ENCODE measurements around the gene PTPRN2. TPM values are rescaled to one million over a fixed set of nuclear protein-coding genes. Genes with fewer than 3 reads are reported as not detected.

PTPRN2 gene
- total RNA-seq, 4 donors from 2014 or later, result 6.6 to 10.7 (median 8.2) TPM

DNA sequence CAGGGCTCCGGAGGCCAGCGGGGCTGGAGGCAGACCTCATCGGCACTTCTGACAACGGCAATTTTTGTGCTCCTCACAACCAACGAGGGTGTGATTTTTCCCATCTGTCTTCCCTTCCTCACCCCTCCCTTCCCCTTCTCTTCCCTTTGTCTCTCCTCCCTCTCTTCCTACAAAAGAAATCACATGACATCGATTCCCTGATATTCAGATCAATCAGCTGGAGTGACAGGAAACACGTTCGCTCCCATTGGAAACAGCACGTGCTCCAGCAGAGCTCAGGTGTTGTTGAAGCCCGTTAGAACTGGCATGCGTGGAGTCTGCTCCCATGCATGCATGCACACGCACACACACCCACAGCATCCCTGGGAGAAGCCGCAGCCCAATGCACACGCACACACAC lies 222.4 kb downstream of the PTPRN2 start:
- Histone ChIP-seq H3K4me3 (no peak overlapping the region), H3K4me1 (no peaks in the 10 kb centered on the region), H3K27me3 (no peaks in the 10 kb centered on the region), H3K27ac (no peak overlapping the region), H3K9me3 (peaks cover 0 to 7% (median 0%) of the 10 kb centered on the region in 4 donors), H3K36me3 (no peaks in the 10 kb centered on the region)
- TF ChIP-seq POLR2A (IDR thresholded peaks at IDR 0.05), result no peak
- TF ChIP-seq EP300 (IDR thresholded peaks at IDR 0.05), result no peak
- TF ChIP-seq, protein P1, sequence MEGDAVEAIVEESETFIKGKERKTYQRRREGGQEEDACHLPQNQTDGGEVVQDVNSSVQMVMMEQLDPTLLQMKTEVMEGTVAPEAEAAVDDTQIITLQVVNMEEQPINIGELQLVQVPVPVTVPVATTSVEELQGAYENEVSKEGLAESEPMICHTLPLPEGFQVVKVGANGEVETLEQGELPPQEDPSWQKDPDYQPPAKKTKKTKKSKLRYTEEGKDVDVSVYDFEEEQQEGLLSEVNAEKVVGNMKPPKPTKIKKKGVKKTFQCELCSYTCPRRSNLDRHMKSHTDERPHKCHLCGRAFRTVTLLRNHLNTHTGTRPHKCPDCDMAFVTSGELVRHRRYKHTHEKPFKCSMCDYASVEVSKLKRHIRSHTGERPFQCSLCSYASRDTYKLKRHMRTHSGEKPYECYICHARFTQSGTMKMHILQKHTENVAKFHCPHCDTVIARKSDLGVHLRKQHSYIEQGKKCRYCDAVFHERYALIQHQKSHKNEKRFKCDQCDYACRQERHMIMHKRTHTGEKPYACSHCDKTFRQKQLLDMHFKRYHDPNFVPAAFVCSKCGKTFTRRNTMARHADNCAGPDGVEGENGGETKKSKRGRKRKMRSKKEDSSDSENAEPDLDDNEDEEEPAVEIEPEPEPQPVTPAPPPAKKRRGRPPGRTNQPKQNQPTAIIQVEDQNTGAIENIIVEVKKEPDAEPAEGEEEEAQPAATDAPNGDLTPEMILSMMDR (IDR thresholded peaks at IDR 0.05), result no peak
- WGBS, 2 donors, result 86 to 88% methylated on average over 14 of the region's 14 CpGs
- DNase-seq (ENCODE audit: low spot score in 2 of 2), result no peak

DNA sequence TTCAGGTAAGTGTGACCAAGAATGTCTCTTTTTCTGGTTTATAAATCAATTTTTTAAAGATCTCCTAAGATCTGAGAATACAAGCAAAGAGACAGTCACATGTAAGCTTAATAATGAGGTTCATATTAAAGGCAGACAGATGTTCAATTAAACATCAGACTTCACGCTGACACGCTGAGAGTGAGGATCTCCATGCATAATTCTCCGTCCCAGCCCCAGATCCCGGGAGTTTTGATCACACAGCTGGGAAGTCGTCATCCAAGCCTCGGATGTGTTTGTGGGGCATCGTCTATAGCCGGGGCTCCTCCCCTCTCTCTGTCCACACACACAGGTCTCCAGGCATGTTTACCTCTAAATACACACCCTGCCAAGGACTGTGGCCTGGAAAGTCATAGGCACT lies 223.2 kb downstream of the PTPRN2 start:
- H3K27me3 ChIP-seq, result no peaks in the 10 kb centered on the region
- no peak for DNase-seq (ENCODE audit: low spot score in 2 of 2)
- H3K4me3 ChIP-seq, result no peak overlapping the region
- 76 to 79% methylated on average over 8 of the region's 8 CpGs for WGBS, 2 donors
- H3K4me1 ChIP-seq, result no peaks in the 10 kb centered on the region
- H3K9me3 ChIP-seq, result peaks cover 0 to 7% (median 0%) of the 10 kb centered on the region in 4 donors
- H3K27ac ChIP-seq, result no peak overlapping the region
- TF ChIP-seq, protein P1 (IDR thresholded peaks at IDR 0.05), result no peak
- no peak for TF ChIP-seq EP300 (IDR thresholded peaks at IDR 0.05)
- no peak for TF ChIP-seq POLR2A (IDR thresholded peaks at IDR 0.05)
- H3K36me3 ChIP-seq, result no peaks in the 10 kb centered on the region

DNA sequence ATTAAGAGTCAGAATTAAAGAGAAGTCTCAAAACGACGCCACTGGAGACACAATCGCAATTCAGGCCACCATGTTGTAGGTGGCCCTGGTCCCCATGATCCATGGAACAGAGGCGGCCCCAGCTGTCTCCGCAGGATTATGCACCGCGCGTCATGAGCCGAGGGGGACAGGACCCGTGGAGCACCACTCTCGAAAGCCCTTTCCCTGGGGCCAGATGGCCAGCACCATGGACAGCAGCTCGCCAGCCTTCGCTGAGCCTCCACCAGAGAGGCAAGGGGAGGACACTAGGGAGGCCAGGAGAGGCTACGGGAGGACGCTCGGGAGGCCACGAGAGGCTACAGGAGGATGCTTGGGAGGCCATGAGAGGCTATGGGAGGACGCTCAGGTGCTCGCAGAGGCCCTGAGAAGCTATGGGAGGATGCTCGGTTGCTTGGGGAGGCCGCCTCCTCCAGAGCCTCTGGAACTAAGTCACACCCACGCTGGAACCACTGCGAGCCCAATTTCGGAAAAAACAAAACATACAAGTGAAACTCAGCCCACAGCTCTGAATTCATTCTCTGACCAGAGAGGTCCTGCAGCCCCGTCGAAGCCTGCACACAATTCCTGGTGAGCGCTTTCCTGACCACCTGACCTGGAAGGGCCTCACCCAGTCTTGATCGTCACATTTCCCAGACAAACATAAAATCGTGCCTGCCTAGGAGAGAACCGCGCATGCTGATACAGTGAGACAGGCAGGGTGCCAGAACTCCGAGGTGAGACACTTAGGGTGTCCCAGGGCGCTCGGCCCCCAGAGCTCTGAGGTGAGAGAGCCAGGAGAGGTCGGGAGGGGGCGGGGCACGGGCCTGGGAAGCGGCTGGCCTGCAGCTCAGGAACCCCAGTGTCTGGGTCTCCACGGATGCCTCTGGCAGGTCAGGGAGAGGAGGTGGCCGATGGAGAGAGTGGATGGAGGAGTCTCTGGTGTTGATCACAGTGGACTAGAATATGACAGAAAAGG lies 224.4 kb downstream of the PTPRN2 start:
- Histone ChIP-seq H3K9me3 (peaks cover 0 to 7% (median 0%) of the 10 kb centered on the region in 4 donors), H3K4me3 (no peak overlapping the region), H3K36me3 (no peaks in the 10 kb centered on the region), H3K27me3 (no peaks in the 10 kb centered on the region), H3K27ac (no peak overlapping the region), H3K4me1 (no peaks in the 10 kb centered on the region)
- TF ChIP-seq EP300 (IDR thresholded peaks at IDR 0.05), result no peak
- no peak for TF ChIP-seq POLR2A (IDR thresholded peaks at IDR 0.05)
- TF ChIP-seq, protein P1 (IDR thresholded peaks at IDR 0.05), result no peak
- WGBS, 2 donors, result 73% methylated on average over 39 to 40 of the region's 40 CpGs
- no peak for DNase-seq (ENCODE audit: low spot score in 2 of 2)

DNA sequence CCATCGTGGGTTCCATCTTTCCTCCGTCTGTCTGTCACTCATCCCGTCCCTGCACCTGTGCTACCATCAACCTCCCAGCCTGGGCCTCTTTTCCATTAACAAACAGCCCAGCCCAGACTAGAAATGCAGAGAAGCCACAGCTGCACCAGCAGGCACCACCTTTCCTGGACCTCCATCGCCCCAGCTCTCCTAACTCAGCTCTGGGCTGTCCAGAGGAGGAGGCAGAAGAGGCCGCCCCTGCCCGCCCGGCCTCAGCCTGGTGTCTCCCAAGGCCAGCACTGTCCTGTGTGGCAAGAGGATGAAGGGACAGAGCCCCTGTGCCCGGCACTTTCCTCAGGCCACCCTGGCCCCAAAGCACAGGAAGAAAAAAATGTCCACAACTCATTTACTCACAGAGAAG lies 225.6 kb downstream of the PTPRN2 start:
- no peak overlapping the region for H3K27ac ChIP-seq
- WGBS, 2 donors, result 79 to 91% methylated on average over 8 of the region's 8 CpGs
- no peaks in the 10 kb centered on the region for H3K4me1 ChIP-seq
- TF ChIP-seq EP300 (IDR thresholded peaks at IDR 0.05) (no peak), POLR2A (IDR thresholded peaks at IDR 0.05) (no peak)
- TF ChIP-seq, protein P1 (IDR thresholded peaks at IDR 0.05), result no peak
- H3K9me3 ChIP-seq, result peaks cover 0 to 16% (median 0%) of the 10 kb centered on the region in 4 donors
- H3K27me3 ChIP-seq, result no peaks in the 10 kb centered on the region
- DNase-seq (ENCODE audit: low spot score in 2 of 2), result no peak
- no peak overlapping the region for H3K4me3 ChIP-seq
- no peaks in the 10 kb centered on the region for H3K36me3 ChIP-seq

DNA sequence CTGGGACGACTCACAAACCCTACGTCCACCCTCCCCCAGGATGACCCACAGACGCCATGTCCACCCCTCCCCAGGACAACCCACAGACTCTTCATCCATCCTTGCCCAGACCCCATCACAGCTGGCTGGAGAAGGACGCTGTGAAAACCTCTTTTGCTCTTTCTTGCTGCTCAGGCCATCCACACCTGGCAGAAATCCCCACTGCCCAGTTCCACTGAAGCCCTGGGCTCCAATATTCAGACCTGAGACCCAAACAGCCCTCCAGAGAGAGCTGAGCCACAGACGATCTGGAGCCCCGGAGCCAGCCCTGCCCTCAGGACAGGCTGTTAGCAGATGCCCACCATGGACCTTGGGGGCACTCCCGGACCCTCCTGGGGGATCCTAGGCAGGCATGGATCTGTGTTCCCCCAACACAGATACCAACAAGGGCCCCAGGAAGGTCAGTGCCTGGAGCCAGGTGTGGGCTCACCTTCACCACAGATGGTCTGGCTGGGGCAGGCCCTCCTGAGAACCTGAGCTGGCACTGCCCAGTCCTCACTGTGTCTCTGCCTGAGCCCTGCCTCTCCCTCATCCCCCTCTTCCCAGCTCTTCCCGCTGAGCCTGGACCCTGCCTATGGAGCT lies 226.2 kb downstream of the PTPRN2 start:
- TF ChIP-seq, protein P1 (IDR thresholded peaks at IDR 0.05), result no peak
- TF ChIP-seq EP300 (IDR thresholded peaks at IDR 0.05) (no peak), POLR2A (IDR thresholded peaks at IDR 0.05) (no peak)
- no peaks in the 10 kb centered on the region for H3K27me3 ChIP-seq
- H3K4me1 ChIP-seq, result no peaks in the 10 kb centered on the region
- H3K9me3 ChIP-seq, result peaks cover 0 to 18% (median 0%) of the 10 kb centered on the region in 4 donors
- no peak overlapping the region for H3K4me3 ChIP-seq
- DNase-seq (ENCODE audit: low spot score in 2 of 2), result no peak
- H3K27ac ChIP-seq, result no peak overlapping the region
- 81% methylated on average over 5 of the region's 8 CpGs for WGBS, 2 donors
- H3K36me3 ChIP-seq, result no peaks in the 10 kb centered on the region
